ENCODE data around the gene MLF2.
A peak's percentile ranks its signal among the peaks of the same experiment; 100 is the strongest.

MLF2 gene

DNA sequence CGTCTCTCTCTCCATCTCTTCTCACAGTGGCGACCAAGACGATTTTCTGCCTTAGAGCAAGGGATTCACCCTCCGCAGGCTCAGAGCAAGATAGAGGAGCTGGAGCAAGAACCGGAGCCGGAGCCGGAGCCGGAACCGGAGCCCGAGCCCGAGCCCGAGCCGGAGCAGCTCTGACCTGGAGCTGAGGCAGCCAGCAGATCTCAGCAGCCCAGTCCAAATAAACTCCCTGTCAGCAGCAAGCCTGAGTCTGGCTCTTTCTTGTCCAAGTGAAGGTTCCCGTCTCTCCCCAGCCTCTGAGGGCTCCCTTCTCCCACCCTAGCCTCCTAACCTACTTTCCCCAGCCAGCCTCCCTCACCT, 25.3 kb upstream of the MLF2 start:
- DNase-seq = peak; percentile 79

DNA sequence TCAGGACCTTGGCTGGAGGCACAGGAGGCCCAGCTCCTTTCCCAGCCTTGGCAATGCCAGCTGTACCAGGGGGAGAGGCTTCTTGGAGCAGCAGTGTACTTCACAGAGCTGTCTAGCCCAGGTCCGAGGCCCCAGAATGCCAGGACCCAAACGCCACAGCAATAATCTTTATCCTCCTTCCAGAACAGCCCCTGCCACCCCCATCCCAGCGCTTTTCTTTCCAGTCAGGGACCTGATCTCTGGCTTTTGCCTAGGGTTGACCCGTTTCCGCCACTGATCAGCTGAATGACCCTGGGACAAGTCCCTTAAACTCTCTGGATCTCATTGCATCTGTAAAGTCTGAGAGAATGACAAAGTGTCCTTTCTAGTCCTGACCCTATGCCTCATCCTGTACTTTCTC, 24.4 kb upstream of the MLF2 start:
- no peak for DNase-seq

DNA sequence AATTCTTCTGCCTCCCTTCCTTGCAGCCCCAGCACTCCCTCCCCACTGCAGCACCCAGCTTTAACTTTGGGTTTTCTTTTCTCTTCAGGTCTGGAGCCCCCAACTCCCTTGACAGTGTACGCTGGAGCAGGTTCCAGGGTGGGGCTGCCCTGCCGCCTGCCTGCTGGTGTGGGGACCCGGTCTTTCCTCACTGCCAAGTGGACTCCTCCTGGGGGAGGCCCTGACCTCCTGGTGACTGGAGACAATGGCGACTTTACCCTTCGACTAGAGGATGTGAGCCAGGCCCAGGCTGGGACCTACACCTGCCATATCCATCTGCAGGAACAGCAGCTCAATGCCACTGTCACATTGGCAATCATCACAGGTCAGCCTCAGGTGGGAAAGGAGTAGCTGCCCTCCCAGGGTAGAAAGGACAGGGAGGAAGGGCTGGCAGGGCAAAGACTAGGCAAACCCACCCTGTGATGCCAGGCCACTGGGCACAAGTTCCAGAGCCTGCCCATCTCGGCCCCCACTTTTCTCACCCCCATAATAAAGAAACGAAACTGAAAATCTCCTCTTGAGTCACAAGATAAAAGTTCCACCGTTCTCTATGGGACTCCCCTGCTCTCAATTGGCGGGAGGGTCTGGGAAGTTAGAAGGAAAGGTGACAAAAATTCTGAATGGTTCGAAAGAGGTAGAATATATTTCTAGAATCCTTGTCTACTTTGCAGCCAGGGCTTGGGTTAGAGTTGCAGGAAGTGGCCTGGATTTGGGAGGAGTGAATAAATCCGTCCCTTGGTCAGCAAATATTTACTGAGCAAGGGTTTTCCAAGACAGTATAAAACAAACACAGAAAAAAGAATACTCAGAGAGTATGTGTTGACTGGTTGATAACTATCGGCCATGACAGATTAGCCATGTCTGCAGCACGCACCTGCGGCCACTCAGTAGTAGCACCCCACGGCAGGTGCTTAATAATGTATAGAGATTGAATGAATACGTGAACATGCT, 22.5 kb upstream of the MLF2 start:
- DNase-seq = no peak

DNA sequence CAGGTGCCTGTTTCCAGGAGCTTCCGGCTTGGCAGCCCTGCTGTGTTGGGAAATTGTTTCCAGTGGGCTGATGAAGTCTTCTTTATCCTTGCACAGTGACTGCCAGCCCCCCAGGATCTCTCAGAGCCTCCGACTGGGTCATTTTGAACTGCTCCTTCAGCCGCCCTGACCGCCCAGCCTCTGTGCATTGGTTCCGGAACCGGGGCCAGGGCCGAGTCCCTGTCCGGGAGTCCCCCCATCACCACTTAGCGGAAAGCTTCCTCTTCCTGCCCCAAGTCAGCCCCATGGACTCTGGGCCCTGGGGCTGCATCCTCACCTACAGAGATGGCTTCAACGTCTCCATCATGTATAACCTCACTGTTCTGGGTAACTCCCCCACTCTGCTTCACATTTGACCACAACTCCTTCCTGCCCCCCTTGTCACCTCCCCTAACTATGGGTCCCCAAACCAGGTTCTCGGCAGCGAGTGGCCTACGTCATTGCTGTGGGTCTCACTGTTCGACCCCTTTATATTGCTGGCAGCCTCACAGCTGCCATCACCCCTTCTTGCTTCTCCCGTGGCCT, 21.6 kb upstream of the MLF2 start:
- DNase-seq = no peak

DNA sequence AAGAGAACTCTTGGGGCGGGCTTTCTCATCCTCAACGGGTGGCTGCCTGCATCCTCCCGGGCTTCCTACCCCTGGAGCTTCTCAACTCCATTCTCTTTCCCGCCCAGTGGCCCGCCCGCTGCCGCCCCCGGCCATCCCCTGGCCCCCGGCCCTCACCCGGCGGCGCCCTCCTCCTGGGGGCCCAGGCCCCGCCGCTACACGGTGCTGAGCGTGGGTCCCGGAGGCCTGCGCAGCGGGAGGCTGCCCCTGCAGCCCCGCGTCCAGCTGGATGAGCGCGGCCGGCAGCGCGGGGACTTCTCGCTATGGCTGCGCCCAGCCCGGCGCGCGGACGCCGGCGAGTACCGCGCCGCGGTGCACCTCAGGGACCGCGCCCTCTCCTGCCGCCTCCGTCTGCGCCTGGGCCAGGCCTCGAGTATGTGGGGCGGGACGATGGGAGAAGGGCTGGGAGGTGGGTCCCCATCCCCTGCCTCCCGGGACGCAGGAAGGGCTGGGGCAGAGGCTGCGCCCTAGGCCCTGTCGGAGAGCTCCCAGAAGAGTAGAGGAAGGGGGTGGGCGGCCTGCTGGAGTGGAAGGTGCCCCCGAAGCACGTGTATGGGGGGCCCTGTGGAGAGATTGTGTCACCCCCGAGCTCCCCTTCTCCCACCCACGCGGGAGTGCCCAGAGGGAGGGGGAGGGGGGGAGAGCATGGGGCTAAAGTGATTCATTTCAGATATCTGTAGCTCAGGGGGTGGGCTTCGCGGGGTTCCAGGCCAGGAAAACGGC, 20.8 kb upstream of the MLF2 start:
- DNase-seq = no peak

DNA sequence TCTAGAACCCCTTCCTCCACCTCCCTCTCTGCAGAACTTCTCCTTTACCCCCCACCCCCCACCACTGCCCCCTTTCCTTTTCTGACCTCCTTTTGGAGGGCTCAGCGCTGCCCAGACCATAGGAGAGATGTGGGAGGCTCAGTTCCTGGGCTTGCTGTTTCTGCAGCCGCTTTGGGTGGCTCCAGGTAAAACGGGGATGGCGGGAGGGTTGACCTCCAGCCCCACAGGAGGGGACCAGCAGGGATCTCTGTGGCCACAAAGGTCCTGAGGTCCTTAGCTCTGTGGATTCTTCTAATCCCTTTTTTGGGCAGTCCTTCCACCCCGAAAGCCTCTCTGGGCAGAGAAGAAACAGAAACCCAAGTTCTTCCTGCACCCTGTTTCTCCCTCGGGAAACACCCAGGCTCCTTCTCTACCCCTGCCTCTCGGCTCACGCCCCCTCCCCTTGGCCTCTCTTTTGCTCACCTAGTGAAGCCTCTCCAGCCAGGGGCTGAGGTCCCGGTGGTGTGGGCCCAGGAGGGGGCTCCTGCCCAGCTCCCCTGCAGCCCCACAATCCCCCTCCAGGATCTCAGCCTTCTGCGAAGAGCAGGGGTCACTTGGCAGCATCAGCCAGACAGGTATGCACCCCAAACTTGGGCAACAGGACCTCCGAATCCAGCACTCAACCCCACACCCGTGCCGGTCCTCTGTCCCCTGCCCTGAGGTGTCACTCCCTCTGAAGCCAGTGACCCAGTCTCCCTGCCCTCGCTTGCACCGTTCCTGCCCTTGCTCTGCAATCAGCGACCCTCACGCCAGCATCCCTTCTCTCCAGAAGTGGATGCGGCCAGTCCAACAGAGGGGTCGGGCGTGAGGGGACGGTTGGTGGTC, 20.0 kb upstream of the MLF2 start:
- DNase-seq = no peak

DNA sequence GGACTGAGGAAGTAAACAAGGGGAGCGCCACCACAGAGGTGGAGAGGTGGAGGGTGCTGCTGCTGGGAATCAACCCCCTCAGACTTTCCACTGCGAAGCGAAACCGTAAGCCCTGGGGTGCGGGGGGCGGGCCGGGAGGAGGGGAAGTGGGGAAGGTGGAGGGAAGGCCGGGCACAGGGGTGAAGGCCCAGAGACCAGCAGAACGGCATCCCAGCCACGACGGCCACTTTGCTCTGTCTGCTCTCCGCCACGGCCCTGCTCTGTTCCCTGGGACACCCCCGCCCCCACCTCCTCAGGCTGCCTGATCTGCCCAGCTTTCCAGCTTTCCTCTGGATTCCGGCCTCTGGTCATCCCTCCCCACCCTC, 19.4 kb upstream of the MLF2 start, which contains the start of gene LAG3:
TSS of gene LAG3 (plus strand) at position 190 of the 365 bp plus-strand sequence. CDS start 333 bp downstream, outside the sequence.
- no peak for DNase-seq

DNA sequence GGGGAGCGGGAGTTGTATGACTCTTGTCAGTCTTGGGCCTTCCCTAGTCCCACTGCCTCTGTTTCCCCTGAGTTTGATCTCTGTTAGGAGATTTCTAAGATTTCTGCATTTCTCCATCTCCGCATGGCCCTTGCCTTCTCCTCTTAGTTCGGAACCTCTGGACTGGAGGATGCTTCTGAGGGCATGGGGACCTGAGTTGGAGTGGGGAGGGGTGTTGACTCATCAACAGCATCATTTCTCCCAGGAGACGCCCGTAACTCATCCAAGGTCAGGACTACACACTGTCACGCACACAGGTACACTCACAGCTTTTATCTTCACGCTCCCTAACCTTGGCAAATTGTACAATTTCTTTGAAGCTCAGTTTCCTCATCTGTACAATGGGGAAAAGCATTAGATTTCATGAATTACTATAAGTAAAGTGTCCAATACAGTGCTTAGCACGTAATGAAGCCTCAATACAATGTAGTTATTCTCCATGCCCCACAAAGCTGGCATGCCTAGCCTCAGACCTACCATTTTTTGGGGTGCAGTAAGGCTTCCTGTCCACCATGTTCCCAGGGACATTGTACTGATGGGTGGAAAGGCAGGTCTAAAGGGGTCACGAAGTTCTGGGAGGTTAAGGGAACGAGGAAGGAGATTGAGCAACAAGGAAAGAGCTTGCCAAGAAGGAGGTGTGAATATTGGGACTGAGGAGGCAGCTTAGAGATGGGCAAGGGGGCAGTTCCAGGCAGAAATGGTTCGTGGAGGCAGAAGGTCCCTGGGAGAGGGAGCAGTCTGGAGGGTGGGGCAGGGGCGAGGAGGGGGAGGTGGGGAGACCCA, 18.8 kb upstream of the MLF2 start:
- DNase-seq = no peak

DNA sequence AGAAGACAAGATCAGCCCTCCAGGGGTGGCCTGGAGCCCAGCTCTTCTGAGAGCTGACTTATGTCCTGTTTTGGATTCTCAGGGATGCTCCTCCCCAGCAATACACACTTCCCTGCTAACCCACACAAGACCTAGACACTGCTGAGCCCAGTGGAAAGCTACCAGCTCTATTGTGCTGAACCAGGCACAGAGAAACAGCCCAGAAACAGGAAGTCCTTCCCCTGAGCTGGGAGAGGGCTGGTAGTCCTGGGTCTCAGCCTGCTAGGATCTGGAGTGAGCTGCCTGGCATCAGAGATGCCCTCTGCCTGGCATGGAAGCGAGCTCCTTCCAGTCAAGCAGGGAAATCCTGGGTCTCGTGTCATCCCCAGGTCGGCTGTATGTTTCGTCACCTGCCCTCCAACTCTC, 18.2 kb upstream of the MLF2 start:
- no peak for DNase-seq

DNA sequence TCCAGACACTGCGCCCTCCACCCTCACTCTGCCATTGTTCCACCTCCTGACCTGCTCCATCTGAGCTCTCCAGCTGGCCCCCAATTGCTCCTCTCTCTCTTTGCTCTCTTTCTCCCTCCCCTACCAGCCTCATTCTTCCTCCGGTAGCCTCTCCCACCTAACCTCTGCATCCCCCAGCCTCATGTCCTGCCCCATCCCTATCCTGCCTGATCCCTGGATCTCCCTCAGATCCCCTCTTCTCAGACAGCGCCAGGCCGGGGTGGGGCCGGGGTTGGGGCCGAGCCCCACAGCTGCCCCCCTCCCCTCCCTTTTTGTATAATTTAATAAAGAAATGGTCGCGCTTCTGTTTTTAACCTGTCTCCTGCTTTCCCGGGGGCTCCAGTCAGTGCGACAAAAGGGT, 17.7 kb upstream of the MLF2 start:
- no peak for DNase-seq

DNA sequence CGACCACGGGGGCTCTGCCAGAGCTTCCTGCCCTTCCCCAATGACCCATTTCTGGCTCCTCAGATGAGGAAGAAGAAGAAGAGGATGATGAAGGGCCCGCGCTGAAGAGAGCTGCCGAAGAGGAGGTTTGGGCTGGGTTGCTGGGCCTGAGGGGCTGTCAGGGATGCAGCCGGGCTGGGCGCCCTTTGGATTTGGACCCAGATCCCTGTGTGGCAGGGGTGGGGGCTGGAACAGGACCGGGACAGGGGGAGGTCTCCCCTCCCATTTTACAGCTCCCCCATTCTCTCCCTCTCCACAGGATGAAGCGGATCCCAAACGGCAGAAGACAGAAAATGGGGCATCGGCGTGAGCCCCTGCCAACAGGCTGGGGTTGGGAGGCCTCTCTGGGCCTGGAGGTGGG, 17.2 kb upstream of the MLF2 start:
- no peak for DNase-seq

DNA sequence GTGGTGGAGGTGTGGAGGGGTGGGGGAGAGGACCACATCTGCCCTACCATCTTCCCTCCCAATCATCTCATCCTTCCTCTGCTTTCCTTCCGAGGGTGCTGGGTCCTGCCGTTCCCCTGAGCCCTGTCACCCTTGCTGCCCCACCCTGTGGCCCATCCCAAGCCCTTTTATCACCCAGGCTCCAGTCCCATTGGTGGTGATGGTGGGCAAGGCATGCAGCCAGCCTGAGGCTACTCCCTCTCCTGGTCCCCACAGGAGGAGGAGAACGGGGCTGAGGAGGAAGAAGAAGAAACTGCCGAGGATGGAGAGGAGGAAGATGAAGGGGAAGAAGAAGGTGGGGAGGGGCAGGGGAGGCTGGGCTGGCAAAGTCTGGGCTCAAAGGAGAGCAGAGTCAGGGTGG, 16.7 kb upstream of the MLF2 start:
- DNase-seq = no peak

DNA sequence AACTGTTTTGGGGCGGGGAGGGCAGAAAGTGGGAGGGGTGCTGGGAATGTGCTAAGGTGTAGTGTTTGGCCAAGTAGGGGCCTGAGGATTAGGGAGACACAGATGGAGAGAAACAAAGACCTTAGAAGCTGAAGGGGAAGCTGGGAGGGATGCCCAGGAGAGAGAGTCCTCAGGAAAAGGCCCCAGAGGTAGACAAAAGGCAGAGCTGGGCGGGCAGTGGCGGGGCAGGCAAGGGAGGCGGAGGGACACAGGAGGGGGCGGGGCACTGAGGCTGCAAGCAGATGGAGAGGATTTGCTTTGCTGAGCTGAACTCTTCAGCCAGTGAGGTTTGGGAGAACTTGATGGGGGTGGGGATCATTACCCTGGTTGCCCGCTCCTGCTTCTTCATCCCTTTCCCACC, 16.0 kb upstream of the MLF2 start:
- DNase-seq = peak; percentile 88

DNA sequence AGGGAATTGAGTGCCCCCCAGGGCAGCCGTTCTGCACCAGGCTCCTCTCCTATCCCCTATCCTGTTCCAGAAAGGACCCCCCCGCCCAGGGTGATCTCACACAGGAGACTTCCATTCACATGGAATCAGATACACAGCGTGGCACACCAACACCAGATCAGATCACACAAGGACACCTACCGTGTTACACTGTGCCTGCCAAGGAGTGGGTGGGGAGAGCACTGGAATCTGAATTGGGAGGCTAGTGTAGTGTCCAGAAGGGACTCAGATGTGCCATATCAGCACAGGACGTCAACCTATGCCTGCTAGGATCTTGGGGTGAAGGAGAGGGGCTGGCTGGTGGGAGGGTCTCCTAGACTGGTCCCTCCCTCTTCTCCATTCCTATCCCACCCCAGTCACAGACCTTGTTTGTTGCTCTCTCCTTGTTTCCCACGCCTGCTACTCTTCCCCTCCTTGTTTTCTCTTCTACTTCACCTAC, 15.5 kb upstream of the MLF2 start:
- DNase-seq = no peak

DNA sequence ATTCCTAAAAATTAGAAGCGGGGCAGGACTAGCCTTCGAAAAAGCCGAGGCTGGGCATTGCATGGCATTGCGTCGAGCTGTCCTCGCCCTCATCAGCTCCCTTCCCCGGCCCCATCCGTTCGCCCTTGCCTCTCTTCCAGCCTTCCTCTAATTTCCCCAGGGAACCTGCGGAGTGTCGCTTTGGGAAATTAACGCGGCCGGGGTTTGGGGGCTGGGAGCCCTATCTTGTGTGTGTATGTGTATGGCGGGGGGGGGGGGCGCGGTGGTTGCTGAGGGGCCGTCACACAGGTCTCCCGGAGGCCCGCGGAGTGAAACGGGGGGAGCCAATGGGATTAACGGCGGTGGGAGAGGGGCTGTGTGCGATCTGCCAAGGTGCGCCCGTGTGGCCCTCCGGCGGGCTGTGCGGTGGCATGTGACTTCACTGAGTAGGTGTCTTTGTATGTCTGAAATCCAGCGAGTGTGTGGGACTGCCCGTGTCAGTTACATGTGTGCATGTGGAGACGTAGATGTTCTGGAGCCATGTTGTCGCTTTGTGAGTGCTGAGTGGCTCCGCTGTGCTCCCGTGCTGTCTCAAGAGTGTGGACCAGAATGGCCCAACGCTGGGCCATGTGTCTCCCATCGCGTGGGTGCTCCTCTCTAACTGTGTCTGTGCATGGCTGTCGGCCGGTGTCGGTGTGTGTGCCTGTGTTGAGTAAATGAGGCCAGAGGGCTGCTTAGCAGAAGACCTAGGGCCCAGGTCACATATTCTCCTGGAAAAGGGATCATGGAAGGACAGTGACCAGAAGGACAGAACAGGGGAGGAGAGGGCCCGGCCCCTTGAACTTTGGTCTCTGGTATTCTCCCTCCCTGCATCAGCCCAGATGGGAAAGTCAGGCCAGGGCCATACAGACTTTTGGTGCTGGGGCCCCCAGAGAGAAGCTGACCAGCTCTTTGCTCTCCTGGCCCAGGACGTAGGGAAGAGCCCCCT, 14.7 kb upstream of the MLF2 start:
- DNase-seq = no peak

DNA sequence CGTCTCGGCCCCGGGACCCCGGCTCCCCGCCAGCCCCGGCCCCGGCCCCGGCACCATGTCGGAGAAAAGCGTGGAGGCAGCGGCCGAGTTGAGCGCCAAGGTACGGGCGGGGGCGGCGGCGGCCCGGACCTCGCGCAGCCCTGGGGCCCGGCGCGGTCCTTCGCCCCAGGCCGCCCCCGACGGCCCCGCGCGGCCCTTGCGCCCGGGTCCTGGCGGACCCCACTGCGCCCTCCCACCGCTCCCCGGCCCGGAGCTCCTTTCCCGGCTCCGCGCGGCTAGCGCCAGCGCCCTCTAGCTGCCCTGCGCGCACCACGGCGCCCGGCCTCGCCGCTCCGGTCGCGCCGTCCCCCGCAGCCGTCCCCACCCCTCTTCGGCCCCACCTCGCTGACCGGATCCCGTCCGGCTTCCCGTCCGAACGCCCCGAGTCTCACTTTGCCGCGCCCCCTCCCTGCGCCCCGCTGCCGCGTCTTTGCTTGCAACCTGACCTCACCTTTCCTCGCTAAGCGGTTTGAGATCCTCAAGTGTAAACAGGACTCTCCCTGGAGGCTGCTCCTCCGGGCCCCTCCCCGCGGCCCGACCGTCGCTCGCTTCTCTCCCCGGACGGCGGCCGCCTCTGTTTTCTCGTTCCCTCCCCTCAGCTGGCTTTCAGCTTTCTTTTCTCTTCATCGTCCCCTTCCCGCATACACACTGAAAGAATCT, 13.9 kb upstream of the MLF2 start:
- peak; percentile 86 for DNase-seq

DNA sequence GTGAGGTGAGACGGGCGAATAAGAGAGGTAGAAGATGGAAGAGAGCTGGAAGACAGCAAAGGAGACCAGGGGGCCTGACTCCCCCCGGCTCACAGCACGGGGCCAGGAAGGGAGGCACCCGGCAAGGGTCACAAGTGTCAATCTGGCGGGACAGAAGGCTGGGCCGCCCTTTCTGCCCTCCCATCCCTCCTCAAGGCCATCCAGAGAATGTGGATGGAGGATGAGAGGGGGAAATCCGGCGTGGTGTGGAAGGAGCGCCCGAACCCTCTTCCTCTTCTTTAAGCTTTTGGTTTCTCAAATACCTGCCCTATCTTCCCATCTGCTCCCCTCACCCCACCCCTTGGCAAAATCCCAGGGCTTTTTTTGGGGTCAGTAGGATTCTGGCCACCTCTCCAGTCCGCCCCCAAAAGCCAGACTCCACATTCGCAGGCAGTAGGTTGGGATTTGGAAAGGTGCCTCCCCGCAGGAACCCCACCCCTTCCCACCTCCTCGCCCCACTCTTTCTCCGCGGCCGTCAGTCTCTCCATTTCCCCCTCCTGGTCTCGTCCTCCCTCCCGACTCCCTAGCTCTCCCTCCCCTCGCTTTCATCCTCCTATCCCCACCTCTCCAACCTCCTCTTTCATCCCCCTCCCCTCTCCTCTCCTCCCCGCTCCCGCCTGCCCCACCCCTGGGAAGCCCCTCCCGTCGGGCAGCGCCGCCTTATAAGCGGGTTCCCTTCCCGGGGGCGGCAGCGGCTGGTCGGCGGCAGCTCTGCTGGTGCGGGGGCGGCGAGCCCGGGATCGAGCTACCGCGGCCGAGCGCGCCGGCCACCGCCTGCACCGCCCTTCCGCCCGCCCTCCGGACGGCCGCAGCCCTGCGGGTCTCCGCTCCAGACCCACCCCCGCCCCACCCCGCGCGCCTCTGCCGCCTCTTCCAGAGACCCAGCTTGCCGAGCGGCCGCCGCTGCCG, 13.0 kb upstream of the MLF2 start, which contains the start of gene PTMS:
TSS of gene PTMS (plus strand) at position 730 of the 948 bp plus-strand sequence. CDS start 343 bp downstream, outside the sequence.
- DNase-seq = peak; percentile 98

DNA sequence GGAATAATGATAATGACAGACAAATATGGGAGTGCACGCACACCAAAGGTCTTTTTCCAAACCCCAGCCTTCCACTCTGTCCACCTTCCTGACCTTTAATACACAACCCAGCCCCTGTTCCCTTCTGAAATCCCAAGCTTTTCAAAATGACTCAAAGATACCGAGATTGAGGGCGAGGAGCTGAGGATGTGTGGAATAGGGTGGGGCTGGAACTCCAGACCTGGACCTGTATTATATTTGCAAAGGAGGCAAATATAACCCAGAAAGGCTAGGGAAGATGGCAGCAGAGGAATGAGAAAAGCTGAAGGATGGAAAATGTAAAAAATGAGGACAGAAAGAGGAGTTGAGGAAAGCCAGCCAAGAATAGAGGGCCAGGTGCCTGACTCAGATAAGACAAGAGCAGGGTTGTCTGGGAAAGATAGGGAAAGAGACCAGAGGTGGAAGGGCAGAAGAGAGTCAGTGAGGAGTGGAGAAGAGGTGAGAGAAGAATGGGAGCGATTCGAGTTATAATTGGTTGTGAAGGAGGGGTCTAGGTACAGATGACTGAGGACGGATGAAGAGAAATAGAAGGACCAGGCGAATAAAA, 12.2 kb upstream of the MLF2 start:
- DNase-seq = no peak
